ENCODE measurements around the gene MKKS. TPM values are rescaled to one million over a fixed set of nuclear protein-coding genes. Genes with fewer than 3 reads are reported as not detected.

MKKS gene
- total RNA-seq, 4 donors from 2014 or later = 15.9 to 22.4 (median 17.7) TPM

GRCh38 chr20:10469599-10469998, 35.6 kb upstream of the MKKS start:
- H3K4me3 ChIP-seq = no peak overlapping the region
- H3K9me3 ChIP-seq = no peaks in the 10 kb centered on the region
- 8 to 11% methylated on average over 3 to 4 of the region's 7 CpGs for whole genome bisulfite sequencing, 2 donors (ENCODE audit: low coverage in 1 of 2)
- no peak overlapping the region for H3K27ac ChIP-seq
- TF ChIP-seq, protein P1, sequence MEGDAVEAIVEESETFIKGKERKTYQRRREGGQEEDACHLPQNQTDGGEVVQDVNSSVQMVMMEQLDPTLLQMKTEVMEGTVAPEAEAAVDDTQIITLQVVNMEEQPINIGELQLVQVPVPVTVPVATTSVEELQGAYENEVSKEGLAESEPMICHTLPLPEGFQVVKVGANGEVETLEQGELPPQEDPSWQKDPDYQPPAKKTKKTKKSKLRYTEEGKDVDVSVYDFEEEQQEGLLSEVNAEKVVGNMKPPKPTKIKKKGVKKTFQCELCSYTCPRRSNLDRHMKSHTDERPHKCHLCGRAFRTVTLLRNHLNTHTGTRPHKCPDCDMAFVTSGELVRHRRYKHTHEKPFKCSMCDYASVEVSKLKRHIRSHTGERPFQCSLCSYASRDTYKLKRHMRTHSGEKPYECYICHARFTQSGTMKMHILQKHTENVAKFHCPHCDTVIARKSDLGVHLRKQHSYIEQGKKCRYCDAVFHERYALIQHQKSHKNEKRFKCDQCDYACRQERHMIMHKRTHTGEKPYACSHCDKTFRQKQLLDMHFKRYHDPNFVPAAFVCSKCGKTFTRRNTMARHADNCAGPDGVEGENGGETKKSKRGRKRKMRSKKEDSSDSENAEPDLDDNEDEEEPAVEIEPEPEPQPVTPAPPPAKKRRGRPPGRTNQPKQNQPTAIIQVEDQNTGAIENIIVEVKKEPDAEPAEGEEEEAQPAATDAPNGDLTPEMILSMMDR (IDR thresholded peaks at IDR 0.05) = peak; percentile 39 to 62 (median 56)
- no peak for TF ChIP-seq POLR2A (IDR thresholded peaks at IDR 0.05)
- TF ChIP-seq EP300 (IDR thresholded peaks at IDR 0.05) = no peak
- H3K36me3 ChIP-seq = no peaks in the 10 kb centered on the region
- no peaks in the 10 kb centered on the region for H3K27me3 ChIP-seq
- ATAC-seq = peak; percentile 65
- H3K4me1 ChIP-seq = peaks cover 0 to 38% (median 9%) of the 10 kb centered on the region in 3 donors

DNA sequence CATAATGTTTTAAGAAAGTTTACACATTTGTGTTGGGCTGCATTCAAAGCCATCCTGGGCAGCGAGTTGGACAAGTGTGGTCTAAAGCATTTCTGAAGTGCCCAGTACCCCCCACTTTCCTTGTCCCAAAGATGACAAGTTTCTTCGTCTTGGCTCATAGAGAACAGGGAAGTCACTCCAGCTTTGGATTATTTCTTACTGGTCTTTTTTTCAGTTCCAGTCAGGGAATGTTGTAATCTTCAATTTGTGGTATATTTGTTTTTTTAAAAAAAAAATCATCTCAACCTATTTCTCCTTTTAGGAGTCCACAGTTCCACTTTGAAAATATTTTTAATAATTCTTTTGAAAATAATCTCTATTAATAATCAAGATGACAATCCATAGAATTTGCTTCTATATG, 35.0 kb upstream of the MKKS start:
- Histone ChIP-seq H3K9me3 (no peaks in the 10 kb centered on the region), H3K4me3 (no peak overlapping the region), H3K4me1 (peaks cover 0 to 34% (median 9%) of the 10 kb centered on the region in 3 donors), H3K27me3 (no peaks in the 10 kb centered on the region), H3K36me3 (no peaks in the 10 kb centered on the region), H3K27ac (no peak overlapping the region)
- no peak for ATAC-seq
- 65 to 76% methylated on average over 2 of the region's 2 CpGs for WGBS, 2 donors (ENCODE audit: low coverage in 1 of 2)
- TF ChIP-seq EP300 (IDR thresholded peaks at IDR 0.05) = no peak

DNA sequence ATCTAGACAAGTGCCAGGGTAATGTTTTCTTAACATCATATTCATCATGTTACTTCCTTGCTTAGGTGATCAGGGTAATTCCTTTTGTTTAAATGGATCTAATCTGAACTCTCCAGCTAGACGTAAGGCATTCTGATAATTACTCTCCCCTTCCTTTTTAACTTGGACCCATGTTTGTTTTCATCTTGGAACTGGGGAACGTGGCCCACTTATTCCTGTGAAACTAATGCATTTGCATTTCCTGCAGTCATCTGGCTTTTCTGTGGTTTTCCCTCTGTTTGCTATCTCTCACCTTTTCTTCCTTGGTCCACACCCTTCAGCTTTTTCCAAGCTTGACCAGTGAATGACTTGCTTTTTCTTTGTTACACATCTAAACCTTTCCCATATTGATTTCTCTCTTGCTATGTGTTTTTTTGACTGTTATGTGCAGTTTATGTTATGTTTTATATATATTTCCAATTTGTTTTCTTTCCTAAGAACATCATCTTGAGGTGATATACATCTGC, 34.4 kb upstream of the MKKS start:
- H3K4me1 ChIP-seq = peaks cover 0 to 34% (median 9%) of the 10 kb centered on the region in 3 donors
- H3K27ac ChIP-seq = peak overlapping the region in 1 of 4 donors; percentile 48

GRCh38 chr20:10467681-10468339, 33.8 kb upstream of the MKKS start:
- TF ChIP-seq, protein P1 (IDR thresholded peaks at IDR 0.05) = no peak
- TF ChIP-seq POLR2A (IDR thresholded peaks at IDR 0.05) = no peak
- TF ChIP-seq EP300 (IDR thresholded peaks at IDR 0.05) = no peak
- TF ChIP-seq POLR2AphosphoS5 (IDR thresholded peaks at IDR 0.05) = no peak
- peaks cover 0 to 34% (median 9%) of the 10 kb centered on the region in 3 donors for H3K4me1 ChIP-seq
- H3K9me3 ChIP-seq = no peaks in the 10 kb centered on the region
- no peak overlapping the region for H3K4me3 ChIP-seq
- no peaks in the 10 kb centered on the region for H3K36me3 ChIP-seq
- no peak for ATAC-seq
- no peaks in the 10 kb centered on the region for H3K27me3 ChIP-seq
- H3K27ac ChIP-seq = peak overlapping the region in 2 of 4 donors; percentile 21 to 48
- 18 to 22% methylated on average over 3 of the region's 3 CpGs for WGBS, 2 donors (ENCODE audit: low coverage in 1 of 2)

More for the DNA sequence above, 34.4 kb upstream of the MKKS start:
- ATAC-seq = no peak
- H3K4me3 ChIP-seq = no peak overlapping the region
- no peaks in the 10 kb centered on the region for H3K9me3 ChIP-seq
- TF ChIP-seq POLR2AphosphoS5 (IDR thresholded peaks at IDR 0.05) (no peak), POLR2A (IDR thresholded peaks at IDR 0.05) (no peak), EP300 (IDR thresholded peaks at IDR 0.05) (no peak)
- TF ChIP-seq, protein P1 (IDR thresholded peaks at IDR 0.05) = no peak
- WGBS, 2 donors (ENCODE audit: low coverage in 1 of 2) = 22 to 26% methylated on average over 2 of the region's 2 CpGs
- no peaks in the 10 kb centered on the region for H3K36me3 ChIP-seq
- no peaks in the 10 kb centered on the region for H3K27me3 ChIP-seq

DNA sequence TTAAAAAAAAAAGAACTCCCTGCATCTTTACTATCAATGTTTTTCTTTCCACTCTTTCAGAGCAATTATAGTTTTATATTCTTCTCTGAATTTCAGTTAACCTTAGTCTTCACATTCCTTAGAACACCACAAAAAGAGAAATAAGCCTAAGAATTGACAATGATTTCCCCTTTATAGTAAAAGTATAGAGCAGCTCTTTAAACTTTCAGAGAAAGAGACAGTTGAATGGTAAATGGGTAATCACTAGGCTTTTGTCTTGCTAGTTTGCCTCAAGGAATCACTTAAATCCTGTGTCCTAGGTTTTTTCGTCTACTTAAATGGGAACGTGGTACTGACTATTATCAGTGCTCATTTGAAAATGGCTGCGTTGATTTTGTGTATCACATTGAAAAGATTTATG, 32.8 kb upstream of the MKKS start:
- H3K4me1 ChIP-seq = peaks cover 0 to 34% (median 9%) of the 10 kb centered on the region in 3 donors
- no peak overlapping the region for H3K4me3 ChIP-seq
- ATAC-seq = no peak
- WGBS, 2 donors (ENCODE audit: low coverage in 1 of 2) = 37 to 50% methylated on average over 3 of the region's 3 CpGs
- no peaks in the 10 kb centered on the region for H3K9me3 ChIP-seq
- peak overlapping the region in 1 of 4 donors; percentile 48 for H3K27ac ChIP-seq
- TF ChIP-seq POLR2AphosphoS5 (IDR thresholded peaks at IDR 0.05) (no peak), EP300 (IDR thresholded peaks at IDR 0.05) (no peak), POLR2A (IDR thresholded peaks at IDR 0.05) (no peak)
- TF ChIP-seq, protein P1 (IDR thresholded peaks at IDR 0.05) = no peak
- H3K27me3 ChIP-seq = no peaks in the 10 kb centered on the region
- H3K36me3 ChIP-seq = no peaks in the 10 kb centered on the region
